Right renal cortex interstitium (tissue), 3 donors: ENCODE measurements around the gene RFX1. TPM values are rescaled to one million over a fixed set of nuclear protein-coding genes. Genes with fewer than 3 reads are reported as not detected.
A peak's percentile ranks its signal among the peaks of the same experiment; 100 is the strongest.
"Not testable (repeated sequence)": the region's sequence is repeated elsewhere in the genome, so short reads cannot be mapped to it uniquely, and the experiment has no call there.

Experiments used
- DNase-seq, 3 donors: peaks; one replicate each; pipeline ENCODE4 v3.0.0-alpha.2; 2013; ENCODE audit warnings: low read depth in 3 of 3, low spot score in 2 of 3
- polyA plus RNA-seq, 3 donors: library from polyadenylated mRNA; unstranded; fragments of 120-200 nt; gene quantifications; one replicate each; pipeline ENCODE4 v1.2.1, GENCODE V29; 2013; ENCODE audit not compliant: insufficient read length in 3 of 3

Gene RFX1
- polyA plus RNA-seq = 1 to 10 TPM; 7.4 to 9.3 (median 7.8) TPM

DNA sequence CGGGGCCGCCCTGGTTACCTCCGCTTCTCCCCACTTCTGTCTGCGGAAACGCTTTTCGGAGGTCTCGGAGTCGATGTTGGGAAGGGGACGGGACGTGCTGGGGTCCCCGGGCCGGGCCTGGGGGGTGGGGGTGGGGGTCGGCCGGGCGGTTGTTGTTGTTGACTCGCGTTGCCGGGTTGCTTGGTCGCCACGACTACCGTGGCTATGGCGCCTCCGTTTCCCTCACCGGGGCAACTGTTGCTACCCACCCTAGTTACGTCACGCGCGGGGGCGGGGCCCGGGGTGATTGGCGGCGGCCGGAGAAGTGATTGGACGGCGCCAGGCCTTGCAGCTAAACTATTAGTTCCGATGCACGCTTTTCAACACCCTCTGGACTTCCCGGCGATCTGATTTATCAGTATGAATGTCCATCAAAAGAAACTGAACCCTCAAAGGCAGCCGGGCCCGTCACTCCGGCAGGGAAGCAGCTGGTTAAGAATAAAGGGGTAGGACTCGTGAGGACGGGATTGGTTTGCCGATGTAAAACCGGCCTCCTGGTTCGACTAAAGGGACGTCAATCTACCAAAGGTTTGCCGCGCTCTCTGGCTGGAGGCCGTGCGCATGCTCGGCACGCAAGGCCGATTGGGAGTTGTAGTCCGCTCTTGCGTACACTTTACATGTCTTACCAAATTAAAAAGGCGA lies at the start of gene RFX1:
RFX1 (minus strand) TSS at position 236 of the 681 bp plus-strand sequence. CDS start 12,477 bp downstream, outside the sequence.
- DNase-seq = peak; percentile 98 to 99 (median 99)

GRCh38 chr19:14055396-14055795 lies 49.3 kb upstream of the RFX1 start:
- no peak for DNase-seq

DNA sequence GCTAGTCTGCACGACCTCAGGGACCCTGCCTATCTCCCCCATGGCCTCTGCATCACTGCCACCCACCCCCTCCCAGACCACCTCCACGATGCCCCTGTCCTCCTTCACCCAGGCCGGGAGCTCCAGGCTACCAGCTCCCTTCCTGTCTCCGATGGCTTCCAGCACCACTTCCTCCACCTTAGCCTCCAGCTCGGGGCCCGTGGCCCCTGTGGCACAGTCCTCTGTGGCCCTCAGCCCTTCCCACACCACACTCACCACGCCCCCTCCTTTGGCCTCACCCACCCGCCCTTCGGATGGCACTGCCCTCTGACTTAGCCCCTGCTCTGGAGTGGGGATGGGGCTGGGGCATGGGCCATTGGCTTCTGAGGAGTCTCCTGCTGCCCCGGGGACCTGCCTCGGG lies 48.6 kb upstream of the RFX1 start:
- DNase-seq = no peak

DNA sequence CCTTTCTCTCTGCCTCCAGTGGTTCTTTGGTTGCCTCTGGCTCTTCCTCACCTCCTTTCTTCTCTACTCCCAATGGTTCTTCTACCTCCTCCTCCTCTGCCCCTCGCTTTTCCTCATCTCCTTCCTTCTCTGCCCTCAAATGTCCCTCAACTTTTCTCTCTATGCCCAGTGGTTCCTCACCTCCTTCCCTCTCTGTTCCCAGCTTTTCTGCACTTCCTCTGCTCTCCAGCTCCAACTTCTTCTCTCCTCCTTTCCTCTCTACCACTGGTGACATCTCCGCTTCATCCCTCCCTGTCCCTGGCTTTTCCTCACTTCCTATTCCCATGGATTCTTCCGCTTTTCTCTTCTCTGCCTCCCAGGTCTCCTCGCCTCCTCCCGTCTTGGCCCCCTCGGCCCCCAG lies 48.0 kb upstream of the RFX1 start:
- DNase-seq = no peak

DNA sequence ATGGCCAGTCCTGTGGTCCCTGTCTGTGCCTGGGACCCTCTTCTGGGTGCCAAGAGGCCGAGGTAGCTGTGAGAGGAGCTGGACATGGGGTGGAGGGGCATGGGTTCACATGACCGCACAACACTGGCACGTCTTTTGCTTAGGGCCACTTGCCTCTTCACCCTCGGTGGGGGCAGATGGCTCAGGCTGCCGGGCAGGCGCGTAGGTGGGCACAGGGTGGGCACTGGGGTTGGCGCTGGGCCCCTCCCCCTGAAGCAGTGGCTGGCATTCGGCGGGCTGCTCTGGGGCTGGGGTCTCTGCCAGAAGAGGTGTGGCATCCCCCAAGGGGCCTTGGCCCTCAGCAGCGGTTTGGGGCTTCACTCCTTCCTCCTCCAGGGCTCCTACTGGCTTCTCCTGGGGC lies 47.4 kb upstream of the RFX1 start:
- DNase-seq = no peak

DNA sequence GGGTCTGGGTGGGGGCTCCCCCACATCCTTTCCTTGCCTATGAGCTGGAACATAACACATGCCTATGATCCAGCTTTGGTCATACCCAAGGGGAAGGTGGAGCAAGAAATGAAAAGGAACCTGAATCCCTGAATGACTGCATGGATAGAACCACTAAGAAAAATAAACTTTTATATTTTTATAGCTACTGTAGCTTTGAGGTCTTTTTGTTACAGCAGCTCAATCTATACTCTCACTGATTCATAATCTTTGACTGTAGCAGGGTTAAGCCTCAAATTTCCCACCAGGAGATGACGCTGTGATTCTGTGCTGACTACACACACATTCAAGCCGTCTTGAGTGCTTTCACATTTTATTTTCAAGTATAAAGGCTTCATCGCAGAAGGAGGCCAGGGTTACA lies 46.9 kb upstream of the RFX1 start:
- DNase-seq = no peak

DNA sequence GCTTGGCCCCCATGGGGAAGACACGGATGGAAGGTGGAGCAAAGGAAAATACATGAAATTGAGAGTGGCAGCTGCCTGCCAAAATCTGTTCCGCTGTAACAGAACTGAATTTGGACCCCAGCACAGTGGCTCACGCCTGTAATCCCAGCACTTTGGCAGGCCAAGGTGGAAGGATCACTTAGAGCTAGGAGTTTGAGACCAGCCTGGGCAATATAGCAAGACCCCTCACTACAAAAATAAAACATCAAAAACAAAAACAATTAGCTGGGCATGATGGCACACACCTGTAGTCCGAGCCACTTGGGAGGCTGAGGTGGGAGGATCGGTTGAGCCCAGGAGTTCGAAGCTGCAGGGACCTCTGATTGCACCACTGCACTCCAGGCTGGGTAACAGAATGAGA lies 46.4 kb upstream of the RFX1 start:
- DNase-seq = no peak

DNA sequence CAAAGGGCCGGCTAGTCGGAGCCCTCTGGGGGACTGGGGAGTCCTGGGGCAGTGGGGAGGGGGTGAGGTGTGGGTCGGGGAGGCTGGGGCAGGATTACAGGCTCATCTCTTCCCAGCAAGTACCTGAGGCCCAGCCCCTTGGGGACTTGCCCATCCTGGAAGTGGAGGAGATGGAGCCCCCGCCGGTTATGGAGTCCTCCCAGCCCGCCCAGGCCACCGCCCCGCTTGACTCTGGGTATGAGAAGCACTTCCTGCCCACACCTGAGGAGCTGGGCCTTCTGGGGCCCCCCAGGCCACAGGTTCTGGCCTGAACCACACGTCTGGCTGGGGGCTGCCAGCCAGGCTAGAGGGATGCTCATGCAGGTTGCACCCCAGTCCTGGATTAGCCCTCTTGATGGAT lies 45.9 kb upstream of the RFX1 start:
- DNase-seq = no peak

- DNase-seq = not testable (repeated sequence)
Measured at GRCh38 chr19:14050961-14051360, 44.8 kb upstream of the RFX1 start.

DNA sequence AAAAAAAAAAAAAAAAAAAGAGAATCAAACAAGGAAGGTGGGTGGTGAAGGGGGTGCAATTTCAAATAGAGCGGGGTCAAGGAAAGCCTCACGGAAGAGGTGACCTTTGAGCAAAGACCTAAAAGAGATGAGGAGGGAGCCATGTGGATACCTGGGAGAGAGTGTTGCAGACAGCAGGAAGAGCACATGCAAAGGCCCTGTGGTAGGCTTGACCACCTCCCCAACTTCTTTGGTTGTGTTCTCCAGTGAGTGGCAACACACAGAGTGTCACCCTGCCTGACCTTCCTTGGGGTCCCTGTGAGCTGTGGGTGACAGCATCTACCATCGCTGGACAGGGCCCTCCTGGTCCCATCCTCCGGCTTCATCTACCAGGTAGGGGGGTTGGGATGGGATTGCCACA lies 44.4 kb upstream of the RFX1 start:
- DNase-seq = no peak

GRCh38 chr19:14048443-14049153 lies 42.5 kb upstream of the RFX1 start:
- DNase-seq = no peak

DNA sequence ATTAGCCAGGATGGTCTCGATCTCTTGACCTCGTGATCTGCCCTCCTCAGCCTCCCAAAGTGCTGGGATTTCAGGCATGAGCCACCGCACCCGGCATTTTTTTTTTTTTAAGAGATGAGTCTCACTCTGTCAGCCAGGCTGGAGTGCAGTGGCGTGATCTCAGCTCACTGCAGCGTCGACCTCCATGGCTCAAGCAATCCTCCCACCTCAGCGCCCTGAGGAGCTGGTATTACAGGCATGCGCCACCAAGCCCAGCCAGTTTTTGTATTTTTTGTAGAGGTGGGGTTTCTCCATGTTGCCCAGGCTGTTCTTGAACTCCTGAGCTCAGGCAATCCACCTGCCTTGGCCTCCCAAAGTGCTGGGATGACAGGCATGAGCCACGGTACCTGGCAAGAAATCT lies 41.7 kb upstream of the RFX1 start:
- not testable (repeated sequence) for DNase-seq

GRCh38 chr19:14042659-14043608 lies 36.8 kb upstream of the RFX1 start:
- DNase-seq = peak in 1 of 3 donors; percentile 69

GRCh38 chr19:14039181-14039580 lies 33.1 kb upstream of the RFX1 start:
- no peak for DNase-seq

DNA sequence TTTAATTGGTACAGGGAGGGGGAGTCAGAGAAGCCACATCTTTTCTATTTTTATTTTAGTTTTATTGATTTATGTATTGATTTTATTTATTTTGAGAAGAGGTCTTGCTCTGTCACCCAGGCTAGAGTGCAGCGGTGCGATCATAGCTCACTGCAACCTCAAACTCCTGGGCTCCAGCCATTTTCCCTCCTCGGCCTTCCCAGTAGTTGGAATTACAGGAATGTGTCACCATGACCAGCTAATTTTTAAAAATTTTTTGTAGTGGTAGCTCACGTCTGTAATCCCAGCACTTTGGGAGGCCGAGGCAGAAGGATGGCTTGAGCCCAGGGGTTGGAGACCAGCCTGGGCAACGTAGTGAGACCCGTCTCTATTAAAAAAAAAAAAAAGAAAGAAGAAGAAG lies 29.6 kb upstream of the RFX1 start:
- no peak for DNase-seq

- DNase-seq = not testable (repeated sequence)
Measured at GRCh38 chr19:14035159-14035558, 29.0 kb upstream of the RFX1 start.

GRCh38 chr19:14033946-14034345 lies 27.8 kb upstream of the RFX1 start:
- DNase-seq = no peak

GRCh38 chr19:14031719-14032480 lies 25.8 kb upstream of the RFX1 start, which contains the start of gene IL27RA:
TSS of gene IL27RA (plus strand) at chr19:14031762. CDS start at chr19:14031873, 111 bp downstream.
- peak in 1 of 3 donors; percentile 54 for DNase-seq

DNA sequence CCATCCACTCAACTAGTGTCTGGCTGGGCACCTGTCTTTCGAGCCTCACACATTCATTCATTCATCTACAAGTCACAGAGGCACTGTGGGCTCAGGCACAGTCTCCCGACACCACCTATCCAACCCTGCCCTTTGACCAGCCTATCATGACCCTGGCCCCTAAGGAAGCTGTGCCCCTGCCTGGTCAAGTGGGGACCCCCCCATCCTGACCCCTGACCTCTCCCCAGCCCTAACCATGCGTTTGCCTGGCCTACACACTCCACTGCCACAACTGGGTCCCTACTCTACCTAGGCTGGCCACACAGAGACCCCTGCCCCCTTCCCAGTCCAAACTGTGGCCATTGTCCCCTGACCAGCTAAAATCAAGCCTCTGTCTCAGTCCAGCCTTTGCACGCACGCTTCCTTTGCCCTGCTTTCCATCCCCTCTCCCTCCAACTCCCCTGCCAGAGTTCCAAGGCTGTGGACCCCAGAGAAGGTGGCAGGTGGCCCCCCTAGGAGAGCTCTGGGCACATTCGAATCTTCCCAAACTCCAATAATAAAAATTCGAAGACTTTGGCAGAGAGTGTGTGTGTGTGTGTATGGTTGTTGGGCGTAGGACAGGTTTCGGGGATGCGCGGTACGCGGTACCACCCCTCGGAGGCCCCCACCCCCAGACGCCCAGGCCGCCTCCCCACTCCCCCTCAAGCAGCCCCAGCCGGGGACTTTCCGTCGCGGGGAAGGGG lies 25.0 kb upstream of the RFX1 start:
- DNase-seq = no peak

- no peak for DNase-seq
Measured at GRCh38 chr19:14028901-14029300, 22.8 kb upstream of the RFX1 start.
